ENCODE measurements around the gene DUSP5. TPM values are rescaled to one million over a fixed set of nuclear protein-coding genes. Genes with fewer than 3 reads are reported as not detected.
A peak's percentile ranks its signal among the peaks of the same experiment; 100 is the strongest.
"Not testable (repeated sequence)": the region's sequence is repeated elsewhere in the genome, so short reads cannot be mapped to it uniquely, and the experiment has no call there.

Gene DUSP5
- total and polyA plus RNA-seq, 8 donors: 9.4 to 21.9 (median 20.3) TPM

GRCh38 chr10:110531687-110532086, 34.0 kb downstream of the DUSP5 start:
- intact Hi-C loops (cut with DNase I): no loop called here
- H3K27me3 ChIP-seq: peaks cover 0 to 9% of the 10 kb centered on the region in 2 donors
- no peaks in the 10 kb centered on the region for H3K9me3 ChIP-seq
- H3K36me3 ChIP-seq: no peaks in the 10 kb centered on the region
- H3K4me1 ChIP-seq: peaks cover 0 to 19% of the 10 kb centered on the region in 2 donors
- no peak for TF ChIP-seq CTCF (IDR thresholded peaks at IDR 0.05)
- H3K4me3 ChIP-seq: no peak overlapping the region
- no peak for ATAC-seq
- DNase-seq: no peak
- H3K27ac ChIP-seq: no peak overlapping the region

GRCh38 chr10:110532628-110533027, 34.9 kb downstream of the DUSP5 start:
- H3K36me3 ChIP-seq; H3K27ac ChIP-seq; H3K27me3 ChIP-seq; DNase-seq; H3K9me3 ChIP-seq; intact Hi-C loops (cut with DNase I); ATAC-seq; H3K4me3 ChIP-seq: not testable (repeated sequence)
- H3K4me1 ChIP-seq: peaks cover 0 to 19% of the 10 kb centered on the region in 2 donors

DNA sequence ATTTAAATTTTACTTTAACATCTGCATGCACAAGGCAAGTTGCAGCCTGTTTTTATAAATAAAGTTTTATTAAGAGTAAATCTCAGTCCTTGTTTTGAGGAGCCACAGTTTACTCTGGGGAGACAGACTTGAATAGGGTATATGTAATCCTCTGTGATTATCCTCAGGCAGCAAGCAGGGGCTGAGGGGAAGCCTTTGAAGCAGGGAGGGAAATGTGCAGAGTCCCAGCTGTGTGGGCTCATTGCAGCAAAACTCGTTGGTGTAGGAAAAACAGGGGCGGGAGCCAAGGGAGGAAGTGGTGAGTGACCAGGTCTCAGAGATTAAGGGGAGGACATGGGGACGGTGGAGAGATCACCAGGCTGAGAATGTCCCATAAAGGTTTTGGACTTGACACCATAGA, 35.4 kb downstream of the DUSP5 start:
- intact Hi-C loops (cut with DNase I): no loop called here
- Histone ChIP-seq H3K27me3 (peaks cover 0 to 9% of the 10 kb centered on the region in 2 donors), H3K4me1 (peaks cover 0 to 19% of the 10 kb centered on the region in 2 donors), H3K4me3 (no peak overlapping the region), H3K9me3 (no peaks in the 10 kb centered on the region), H3K36me3 (no peaks in the 10 kb centered on the region), H3K27ac (no peak overlapping the region)
- no peak for ATAC-seq
- DNase-seq: no peak
- TF ChIP-seq CTCF (IDR thresholded peaks at IDR 0.05): no peak

GRCh38 chr10:110534571-110534970, 36.9 kb downstream of the DUSP5 start:
- Histone ChIP-seq H3K4me1 (peaks cover 0 to 23% of the 10 kb centered on the region in 2 donors), H3K36me3 (no peaks in the 10 kb centered on the region), H3K4me3 (no peak overlapping the region), H3K27ac (no peak overlapping the region), H3K27me3 (peaks cover 0 to 9% of the 10 kb centered on the region in 2 donors), H3K9me3 (no peaks in the 10 kb centered on the region)
- intact Hi-C loops (cut with DNase I): no loop called here
- no peak for TF ChIP-seq CTCF (IDR thresholded peaks at IDR 0.05)
- ATAC-seq (no peak), DNase-seq (no peak)

DNA sequence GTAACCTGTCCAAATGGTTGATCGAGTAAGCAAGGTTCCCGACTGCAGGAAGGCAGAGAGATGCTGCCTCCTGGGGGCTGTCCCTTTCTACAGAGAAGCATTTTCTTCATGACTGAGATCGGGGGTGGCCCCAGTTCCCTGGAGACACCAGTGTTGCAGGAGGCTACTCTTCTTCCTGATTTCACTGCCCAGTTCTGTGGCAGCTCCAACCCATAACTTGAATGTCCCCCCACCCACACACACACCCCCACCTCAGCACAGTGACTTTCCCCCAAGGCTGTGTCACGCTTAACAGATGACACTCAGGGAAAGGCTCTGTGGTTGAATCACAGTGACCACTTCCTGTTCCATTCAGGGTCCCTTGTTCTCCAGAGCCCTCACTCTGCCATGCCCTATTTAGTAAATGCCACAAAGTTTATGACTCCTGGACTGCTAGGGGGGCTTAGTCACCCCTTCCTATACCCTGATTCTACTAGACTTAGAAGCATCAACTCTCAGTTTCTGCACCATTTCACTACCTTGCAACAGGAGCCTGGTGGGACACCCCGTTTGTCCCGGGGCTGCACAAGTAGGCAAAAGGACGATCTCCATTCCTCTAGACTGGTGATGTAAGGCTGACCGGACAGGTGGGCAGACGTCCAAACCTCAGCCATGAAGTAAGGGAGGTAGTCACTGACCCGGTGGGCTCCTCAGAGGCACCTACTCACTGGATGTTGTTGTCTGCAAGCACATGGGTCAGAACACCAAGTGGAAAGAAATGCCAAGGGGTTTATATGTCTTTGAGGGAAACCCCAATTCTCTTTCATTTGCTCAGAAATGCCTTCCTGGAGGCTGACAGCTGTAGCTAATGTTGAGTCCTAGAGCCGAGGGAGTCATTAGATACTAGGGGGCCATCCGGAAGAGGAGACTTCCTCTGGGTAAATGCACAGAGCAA, 38.5 kb downstream of the DUSP5 start:
- Histone ChIP-seq H3K4me3 (no peak overlapping the region), H3K36me3 (no peaks in the 10 kb centered on the region), H3K9me3 (no peaks in the 10 kb centered on the region), H3K27ac (no peak overlapping the region), H3K27me3 (no peaks in the 10 kb centered on the region), H3K4me1 (peaks cover 0 to 23% of the 10 kb centered on the region in 2 donors)
- peak in 1 of 4 donors; percentile 55 for DNase-seq
- intact Hi-C loops (cut with DNase I): no loop called here
- ATAC-seq: peak; percentile 54
- TF ChIP-seq CTCF (IDR thresholded peaks at IDR 0.05): no peak
